Suprapubic skin (tissue), 4 donors: ENCODE data around the gene RPS15A. TPM values are rescaled to one million over a fixed set of nuclear protein-coding genes. Genes with fewer than 3 reads are reported as not detected.

Experiments used
- DNase-seq, 2 donors: peaks; one replicate each; pipeline ENCODE4 v3.0.0-alpha.2; 2019; ENCODE audit warnings: low spot score in 2 of 2
- H3K27ac ChIP-seq: fragments of 200-600 bp; sonication (generic); one replicate; pipeline ENCODE4 v1.5.1; 2019
- H3K27me3 ChIP-seq: fragments of 200-600 bp; sonication (generic); one replicate; pipeline ENCODE4 v1.5.1; 2019
- H3K36me3 ChIP-seq: fragments of 200-600 bp; sonication (generic); one replicate; pipeline ENCODE4 v1.5.1; 2019
- H3K4me1 ChIP-seq: fragments of 200-600 bp; sonication (generic); one replicate; pipeline ENCODE4 v1.5.1; 2019
- H3K4me3 ChIP-seq: fragments of 200-600 bp; sonication (generic); one replicate; pipeline ENCODE4 v1.5.1; 2019; ENCODE audit warnings: mild to moderate bottlenecking
- H3K9me3 ChIP-seq: fragments of 200-600 bp; sonication (generic); one replicate; pipeline ENCODE4 v1.5.1; 2019
- EP300 ChIP-seq: sonication (generic); formaldehyde crosslinking; IDR thresholded peaks from one replicate; pipeline ENCODE4 v1.6.1; 2017; ENCODE audit warnings: antibody characterized with exemption
- POLR2A ChIP-seq, 2 donors: fragments of 450-650 bp; IDR thresholded peaks; one replicate each; pipeline ENCODE4 v1.6.1; 2017; ENCODE audit warnings: antibody characterized with exemption in 2 of 2, mild to moderate bottlenecking in 2 of 2, moderate library complexity in 2 of 2
- POLR2AphosphoS5 ChIP-seq, 3 donors: sonication (generic); formaldehyde crosslinking; IDR thresholded peaks; one replicate each; pipeline ENCODE4 v1.6.1; 2017; ENCODE audit warnings: antibody characterized with exemption in 3 of 3
- WGBS: methylation state at CpG from one replicate; pipeline ENCODE4 v1.1.5; 2018; 5-methylcytosine and 5-hydroxymethylcytosine counted together
- total RNA-seq, 4 donors: library from RNA; depleted of rRNA; stranded (reverse); fragments of >200 nt; gene quantifications; one replicate each; pipeline ENCODE4 v1.1.0, GENCODE V29; 2016
- TF ChIP-seq, protein P1 (sequence below), 2 donors: fragments of 200-600 bp in 1 of 2; fragments of 450-650 bp in 1 of 2; sonication (generic) in 1 of 2; IDR thresholded peaks; one replicate each; pipeline ENCODE4 v1.5.1; 2016 to 2019; ENCODE audit warnings: antibody characterized with exemption in 2 of 2, mild to moderate bottlenecking in 1 of 2, moderate library complexity in 1 of 2

The RPS15A gene
- total RNA-seq, 4 donors from 2014 or later: 871 to 2,360 (median 1,711) TPM

DNA sequence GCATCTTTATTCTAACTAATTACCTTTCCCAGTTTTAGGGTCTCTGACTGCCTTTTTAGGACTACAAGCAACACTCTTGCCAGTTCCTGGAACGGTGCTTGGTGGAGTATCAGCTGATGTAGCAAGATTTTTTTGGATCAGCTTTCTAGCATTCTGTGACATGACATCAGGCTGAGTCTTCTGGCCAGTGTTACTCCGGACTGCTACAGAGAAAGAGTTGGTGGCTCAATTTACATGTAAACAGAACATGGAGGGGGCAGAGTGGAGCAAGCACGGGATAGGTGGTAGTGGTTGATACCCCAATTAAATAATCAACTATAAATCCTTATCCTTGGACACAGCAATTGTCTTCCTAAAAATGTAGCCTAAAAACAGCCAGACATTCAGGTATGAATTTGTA lies 21.8 kb upstream of the RPS15A start:
- H3K36me3 ChIP-seq: peaks cover 88% of the 10 kb centered on the region
- no peaks in the 10 kb centered on the region for H3K9me3 ChIP-seq
- DNase-seq: no peak
- no peak overlapping the region for H3K27ac ChIP-seq
- 89% methylated on average over 3 of the region's 3 CpGs for WGBS
- no peak overlapping the region for H3K4me3 ChIP-seq
- TF ChIP-seq, protein P1, sequence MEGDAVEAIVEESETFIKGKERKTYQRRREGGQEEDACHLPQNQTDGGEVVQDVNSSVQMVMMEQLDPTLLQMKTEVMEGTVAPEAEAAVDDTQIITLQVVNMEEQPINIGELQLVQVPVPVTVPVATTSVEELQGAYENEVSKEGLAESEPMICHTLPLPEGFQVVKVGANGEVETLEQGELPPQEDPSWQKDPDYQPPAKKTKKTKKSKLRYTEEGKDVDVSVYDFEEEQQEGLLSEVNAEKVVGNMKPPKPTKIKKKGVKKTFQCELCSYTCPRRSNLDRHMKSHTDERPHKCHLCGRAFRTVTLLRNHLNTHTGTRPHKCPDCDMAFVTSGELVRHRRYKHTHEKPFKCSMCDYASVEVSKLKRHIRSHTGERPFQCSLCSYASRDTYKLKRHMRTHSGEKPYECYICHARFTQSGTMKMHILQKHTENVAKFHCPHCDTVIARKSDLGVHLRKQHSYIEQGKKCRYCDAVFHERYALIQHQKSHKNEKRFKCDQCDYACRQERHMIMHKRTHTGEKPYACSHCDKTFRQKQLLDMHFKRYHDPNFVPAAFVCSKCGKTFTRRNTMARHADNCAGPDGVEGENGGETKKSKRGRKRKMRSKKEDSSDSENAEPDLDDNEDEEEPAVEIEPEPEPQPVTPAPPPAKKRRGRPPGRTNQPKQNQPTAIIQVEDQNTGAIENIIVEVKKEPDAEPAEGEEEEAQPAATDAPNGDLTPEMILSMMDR (IDR thresholded peaks at IDR 0.05): no peak
- TF ChIP-seq POLR2A (IDR thresholded peaks at IDR 0.05): no peak
- no peak for TF ChIP-seq EP300
- no peak for TF ChIP-seq POLR2AphosphoS5 (IDR thresholded peaks at IDR 0.05)
- H3K27me3 ChIP-seq: no peaks in the 10 kb centered on the region
- H3K4me1 ChIP-seq: no peaks in the 10 kb centered on the region

DNA sequence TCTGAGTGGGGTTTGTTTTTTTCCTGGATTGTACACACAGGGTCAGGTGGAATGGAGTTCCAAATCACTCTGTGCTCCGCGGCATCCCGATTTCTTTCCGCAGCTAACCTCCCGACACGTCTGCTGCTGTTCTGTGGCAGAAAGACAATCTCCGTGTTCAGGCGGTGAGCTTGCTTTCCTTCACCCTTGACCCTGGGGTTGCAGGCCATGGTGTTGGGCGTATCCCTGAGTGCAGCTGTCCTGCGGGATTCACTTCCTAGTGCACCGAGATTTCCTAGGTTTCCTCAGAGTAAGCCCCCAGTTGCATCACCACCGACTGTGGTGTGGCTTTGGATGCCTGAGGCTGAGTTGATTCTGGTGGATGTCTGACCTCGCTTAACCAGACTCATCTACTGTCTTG lies 19.0 kb upstream of the RPS15A start:
- DNase-seq: no peak
- WGBS: 95% methylated on average over 13 of the region's 13 CpGs
- H3K36me3 ChIP-seq: peaks cover 65% of the 10 kb centered on the region

DNA sequence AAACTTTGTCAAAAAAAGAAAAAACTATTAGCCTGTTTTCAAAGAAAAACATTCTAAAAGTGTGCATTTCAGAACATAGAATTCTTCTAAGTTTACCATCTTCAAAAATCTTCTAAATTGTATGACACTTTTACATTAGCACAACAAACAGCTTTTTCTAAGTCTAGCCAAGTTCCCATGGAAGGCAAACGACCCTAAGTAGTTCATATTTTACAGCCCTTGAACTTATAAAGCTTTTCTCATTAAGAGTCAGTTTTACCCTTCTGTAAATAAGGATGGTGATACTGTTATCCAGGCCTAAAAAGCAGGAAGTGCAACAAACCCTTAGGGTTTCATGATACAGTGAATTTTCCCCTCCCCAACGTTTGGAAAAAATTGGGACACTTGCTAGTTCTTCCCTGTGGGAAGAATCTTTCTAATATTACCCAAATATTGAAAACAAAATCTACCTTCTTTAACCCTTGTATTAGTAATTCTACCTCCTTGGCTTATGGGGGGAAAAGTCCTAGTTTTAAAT lies 15.2 kb upstream of the RPS15A start:
- H3K27me3 ChIP-seq: no peaks in the 10 kb centered on the region
- H3K4me3 ChIP-seq: no peak overlapping the region
- no peaks in the 10 kb centered on the region for H3K9me3 ChIP-seq
- peaks cover 34% of the 10 kb centered on the region for H3K36me3 ChIP-seq
- H3K4me1 ChIP-seq: peaks cover 17% of the 10 kb centered on the region
- 10% methylated on average over 2 of the region's 2 CpGs for WGBS
- no peak overlapping the region for H3K27ac ChIP-seq
- no peak for DNase-seq
- TF ChIP-seq, protein P1 (IDR thresholded peaks at IDR 0.05): no peak
- TF ChIP-seq EP300 (no peak), POLR2A (IDR thresholded peaks at IDR 0.05) (no peak), POLR2AphosphoS5 (IDR thresholded peaks at IDR 0.05) (no peak)

More for the DNA sequence above, 19.0 kb upstream of the RPS15A start:
- H3K4me1 ChIP-seq: no peaks in the 10 kb centered on the region
- no peaks in the 10 kb centered on the region for H3K27me3 ChIP-seq
- no peak for TF ChIP-seq POLR2AphosphoS5 (IDR thresholded peaks at IDR 0.05)
- TF ChIP-seq, protein P1 (IDR thresholded peaks at IDR 0.05): no peak
- TF ChIP-seq POLR2A (IDR thresholded peaks at IDR 0.05): no peak
- no peak for TF ChIP-seq EP300
- H3K9me3 ChIP-seq: no peaks in the 10 kb centered on the region
- H3K4me3 ChIP-seq: no peak overlapping the region
- H3K27ac ChIP-seq: no peak overlapping the region

DNA sequence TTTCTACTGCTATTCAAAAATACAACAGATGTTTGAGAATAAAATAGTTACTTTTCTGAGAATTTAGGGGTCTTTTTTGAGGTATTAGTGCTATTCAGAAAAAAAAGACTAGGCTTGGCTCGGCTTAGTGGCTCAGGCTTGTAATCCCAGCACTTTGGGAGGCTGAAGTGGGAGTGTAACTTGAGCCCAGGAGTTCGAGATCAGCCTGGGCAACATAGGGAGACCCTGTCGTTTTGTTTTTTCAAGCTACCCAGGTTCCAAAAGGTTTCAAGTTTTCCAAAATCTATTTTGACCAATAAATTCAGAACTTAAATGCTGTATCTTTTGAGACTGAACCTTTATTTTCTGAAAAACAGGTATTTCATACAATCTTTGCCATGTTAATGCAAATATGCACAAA lies 14.4 kb upstream of the RPS15A start:
- no peak for DNase-seq
- WGBS: 62% methylated on average over 3 of the region's 3 CpGs
- H3K27ac ChIP-seq: no peak overlapping the region
- H3K4me3 ChIP-seq: no peak overlapping the region
- peaks cover 24% of the 10 kb centered on the region for H3K4me1 ChIP-seq
- peaks cover 26% of the 10 kb centered on the region for H3K36me3 ChIP-seq
- H3K9me3 ChIP-seq: no peaks in the 10 kb centered on the region
- TF ChIP-seq, protein P1 (IDR thresholded peaks at IDR 0.05): no peak
- no peaks in the 10 kb centered on the region for H3K27me3 ChIP-seq

DNA sequence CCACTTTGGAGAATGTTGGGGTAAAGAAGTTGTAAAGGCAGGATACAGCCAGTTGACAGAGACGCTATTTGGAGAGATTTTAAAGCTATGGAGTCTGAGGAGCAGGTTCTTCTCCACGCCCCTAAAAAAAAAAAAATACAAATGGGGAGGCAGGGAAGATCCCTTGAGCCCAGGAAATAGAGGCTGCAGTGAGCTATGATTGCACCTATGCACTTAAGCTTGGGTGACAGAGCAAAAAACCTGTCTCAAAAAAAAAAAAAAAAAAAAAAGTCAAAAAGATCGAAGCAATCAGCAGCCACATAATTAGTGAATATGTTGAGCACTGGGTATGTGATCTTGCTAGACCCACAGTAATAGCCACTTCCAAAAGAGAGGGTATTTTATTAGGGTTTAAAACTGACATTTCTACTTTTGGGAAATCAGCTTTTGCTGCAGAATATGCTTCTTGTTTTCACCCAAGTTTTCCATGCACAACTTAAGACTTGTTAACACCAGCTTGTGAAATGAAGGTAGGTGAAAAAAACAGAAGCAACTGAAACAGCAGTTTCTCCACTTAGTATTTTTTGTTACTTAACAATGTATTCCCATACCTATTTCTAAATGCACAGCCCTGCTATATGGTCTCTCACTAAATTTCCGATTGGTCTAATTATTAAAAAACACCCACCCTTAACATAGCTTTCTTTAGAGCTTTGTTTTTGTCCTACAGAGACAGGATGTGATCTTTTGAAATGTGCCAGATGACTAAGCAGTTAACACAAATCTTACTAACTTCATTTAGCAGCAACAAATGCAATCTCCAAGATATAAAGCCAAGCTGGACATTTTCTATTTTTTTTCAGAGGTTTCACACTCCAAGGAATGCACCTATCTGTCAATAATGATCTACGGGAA lies 13.7 kb upstream of the RPS15A start:
- H3K9me3 ChIP-seq: no peaks in the 10 kb centered on the region
- no peaks in the 10 kb centered on the region for H3K27me3 ChIP-seq
- H3K36me3 ChIP-seq: peaks cover 19% of the 10 kb centered on the region
- H3K4me3 ChIP-seq: no peak overlapping the region
- WGBS: 63% methylated on average over 5 of the region's 5 CpGs
- no peak for DNase-seq
- H3K4me1 ChIP-seq: peaks cover 32% of the 10 kb centered on the region
- H3K27ac ChIP-seq: no peak overlapping the region
- TF ChIP-seq, protein P1 (IDR thresholded peaks at IDR 0.05): no peak
- no peak for TF ChIP-seq EP300
- no peak for TF ChIP-seq POLR2AphosphoS5 (IDR thresholded peaks at IDR 0.05)
- no peak for TF ChIP-seq POLR2A (IDR thresholded peaks at IDR 0.05)
